A673 (cell line): ENCODE results near the gene XPO6. TPM values are rescaled to one million over a fixed set of nuclear protein-coding genes. Genes with fewer than 3 reads are reported as not detected.

Experiments used
- BruUV-seq: library from RNA; stranded (reverse); fragments of 400-500 nt; replicated peaks from 2 replicates; lab custom pipeline; 2021; lab: Mats Ljungman, UMichigan
- CTCF ChIA-PET: fragments of 300-600 bp; sonication (Branson Sonifier 250); formaldehyde crosslinking; loops from one replicate; lab custom pipeline; 2022; ENCODE audit warnings: antibody characterized with exemption; lab: Charles Lee
- POLR2A ChIA-PET: fragments of 300-600 bp; sonication (Branson Sonifier 250); formaldehyde crosslinking; loops from one replicate; lab custom pipeline; 2022; ENCODE audit warnings: antibody characterized with exemption; ENCODE audit not compliant: low non-redundant PET; lab: Charles Lee
- DNase-seq: peaks from one replicate; pipeline ENCODE4 v3.0.0-alpha.2; 2015; ENCODE audit warnings: low spot score
- H3K27ac ChIP-seq: fragments of 200-600 bp; sonication (generic); 2 replicates; pipeline ENCODE4 v1.5.1; 2016; ENCODE audit warnings: mixed run types, low read depth, mild to moderate bottlenecking, mixed read lengths, antibody characterized with exemption, low read length; ENCODE audit not compliant: poor library complexity, severe bottlenecking
- H3K27me3 ChIP-seq: fragments of 200-600 bp; sonication (generic); replicated peaks from 2 replicates; pipeline ENCODE4 v1.6.1; 2017; ENCODE audit warnings: mixed run types, low read depth, mild to moderate bottlenecking, mixed read lengths, antibody characterized with exemption, low read length; ENCODE audit not compliant: insufficient read depth, poor library complexity
- H3K36me3 ChIP-seq: fragments of 200-600 bp; sonication (generic); 2 replicates; pipeline ENCODE4 v1.6.1; 2016; ENCODE audit warnings: mixed run types, mild to moderate bottlenecking, mixed read lengths, antibody characterized with exemption, low read length; ENCODE audit not compliant: insufficient read depth, poor library complexity, severe bottlenecking
- H3K4me1 ChIP-seq: fragments of 200-600 bp; sonication (generic); 2 replicates; pipeline ENCODE4 v1.6.1; 2017; ENCODE audit warnings: mixed run types, mild to moderate bottlenecking, mixed read lengths, antibody characterized with exemption, low read length; ENCODE audit not compliant: insufficient read depth, poor library complexity, severe bottlenecking
- H3K4me3 ChIP-seq: fragments of 200-600 bp; sonication (generic); 2 replicates; pipeline ENCODE4 v1.5.1; 2016; ENCODE audit warnings: low read depth, mixed run types, mild to moderate bottlenecking, mixed read lengths, low read length; ENCODE audit not compliant: poor library complexity, severe bottlenecking
- H3K9me3 ChIP-seq: fragments of 200-600 bp; sonication (generic); 2 replicates; pipeline ENCODE4 v1.6.1; 2016; ENCODE audit warnings: mixed run types, low read depth, mild to moderate bottlenecking, mixed read lengths, antibody characterized with exemption, low read length; ENCODE audit not compliant: poor library complexity, severe bottlenecking
- EZH2 ChIP-seq: fragments of 200-600 bp; sonication (generic); IDR thresholded peaks from 2 replicates; pipeline ENCODE4 v1.6.1; 2017; ENCODE audit warnings: borderline replicate concordance, low read depth, mild to moderate bottlenecking, mixed read lengths, antibody characterized with exemption, low read length; ENCODE audit not compliant: poor library complexity, severe bottlenecking
- intact Hi-C: fragments of 100-400 bp; cut with micrococcal nuclease; formaldehyde crosslinking; loops from one replicate; pipeline ENCODE4 v1.10.0; 2022; ENCODE audit not compliant: unreplicated experiment
- total RNA-seq: library from RNA; stranded (reverse); gene quantifications from 2 replicates; pipeline ENCODE4 v1.2.3, GENCODE V29; 2021
- TF ChIP-seq, protein P1 (sequence below): fragments of 300-800, 200-600 bp; sonication (generic); conservative IDR thresholded peaks from 2 replicates; pipeline ENCODE4 v1.5.1; 2017; ENCODE audit warnings: low read depth, mild to moderate bottlenecking, antibody characterized with exemption, low read length, moderate library complexity, mixed read lengths

XPO6 gene
- total RNA-seq, 1 experiment from 2014 or later = 155 TPM

GRCh38 chr16:28131181-28131580, 80.6 kb downstream of the XPO6 start:
- H3K36me3 ChIP-seq = peaks cover 95% of the 10 kb centered on the region

GRCh38 chr16:28130099-28131088, 81.4 kb downstream of the XPO6 start:
- Histone ChIP-seq H3K4me1 (peaks cover 4% of the 10 kb centered on the region), H3K27me3 (no peaks in the 10 kb centered on the region), H3K4me3 (no peak overlapping the region), H3K36me3 (peaks cover 93% of the 10 kb centered on the region), H3K9me3 (no peaks in the 10 kb centered on the region), H3K27ac (peak overlapping the region; percentile 48)
- TF ChIP-seq, protein P1, sequence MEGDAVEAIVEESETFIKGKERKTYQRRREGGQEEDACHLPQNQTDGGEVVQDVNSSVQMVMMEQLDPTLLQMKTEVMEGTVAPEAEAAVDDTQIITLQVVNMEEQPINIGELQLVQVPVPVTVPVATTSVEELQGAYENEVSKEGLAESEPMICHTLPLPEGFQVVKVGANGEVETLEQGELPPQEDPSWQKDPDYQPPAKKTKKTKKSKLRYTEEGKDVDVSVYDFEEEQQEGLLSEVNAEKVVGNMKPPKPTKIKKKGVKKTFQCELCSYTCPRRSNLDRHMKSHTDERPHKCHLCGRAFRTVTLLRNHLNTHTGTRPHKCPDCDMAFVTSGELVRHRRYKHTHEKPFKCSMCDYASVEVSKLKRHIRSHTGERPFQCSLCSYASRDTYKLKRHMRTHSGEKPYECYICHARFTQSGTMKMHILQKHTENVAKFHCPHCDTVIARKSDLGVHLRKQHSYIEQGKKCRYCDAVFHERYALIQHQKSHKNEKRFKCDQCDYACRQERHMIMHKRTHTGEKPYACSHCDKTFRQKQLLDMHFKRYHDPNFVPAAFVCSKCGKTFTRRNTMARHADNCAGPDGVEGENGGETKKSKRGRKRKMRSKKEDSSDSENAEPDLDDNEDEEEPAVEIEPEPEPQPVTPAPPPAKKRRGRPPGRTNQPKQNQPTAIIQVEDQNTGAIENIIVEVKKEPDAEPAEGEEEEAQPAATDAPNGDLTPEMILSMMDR = no peak
- no peak for TF ChIP-seq EZH2
- ChIA-PET CTCF (no interaction called here), POLR2A (no interaction called here)
- no TSS peak for BruUV-seq
- no peak for DNase-seq
- intact Hi-C loops = no loop called here

More at GRCh38 chr16:28131181-28131580, 80.6 kb downstream of the XPO6 start:
- Histone ChIP-seq H3K27ac (no peak overlapping the region), H3K27me3 (no peaks in the 10 kb centered on the region), H3K9me3 (no peaks in the 10 kb centered on the region), H3K4me3 (no peak overlapping the region), H3K4me1 (peaks cover 4% of the 10 kb centered on the region)
- ChIA-PET POLR2A (interaction anchor here (0.6 kb wide), 1 partner anchor 66 kb away, joined by 3 read pairs; no protein-coding TSS in a partner anchor), CTCF (no interaction called here)
- no peak for DNase-seq
- intact Hi-C loops = no loop called here
- TF ChIP-seq, protein P1 = no peak
- no peak for TF ChIP-seq EZH2
- no TSS peak for BruUV-seq

DNA sequence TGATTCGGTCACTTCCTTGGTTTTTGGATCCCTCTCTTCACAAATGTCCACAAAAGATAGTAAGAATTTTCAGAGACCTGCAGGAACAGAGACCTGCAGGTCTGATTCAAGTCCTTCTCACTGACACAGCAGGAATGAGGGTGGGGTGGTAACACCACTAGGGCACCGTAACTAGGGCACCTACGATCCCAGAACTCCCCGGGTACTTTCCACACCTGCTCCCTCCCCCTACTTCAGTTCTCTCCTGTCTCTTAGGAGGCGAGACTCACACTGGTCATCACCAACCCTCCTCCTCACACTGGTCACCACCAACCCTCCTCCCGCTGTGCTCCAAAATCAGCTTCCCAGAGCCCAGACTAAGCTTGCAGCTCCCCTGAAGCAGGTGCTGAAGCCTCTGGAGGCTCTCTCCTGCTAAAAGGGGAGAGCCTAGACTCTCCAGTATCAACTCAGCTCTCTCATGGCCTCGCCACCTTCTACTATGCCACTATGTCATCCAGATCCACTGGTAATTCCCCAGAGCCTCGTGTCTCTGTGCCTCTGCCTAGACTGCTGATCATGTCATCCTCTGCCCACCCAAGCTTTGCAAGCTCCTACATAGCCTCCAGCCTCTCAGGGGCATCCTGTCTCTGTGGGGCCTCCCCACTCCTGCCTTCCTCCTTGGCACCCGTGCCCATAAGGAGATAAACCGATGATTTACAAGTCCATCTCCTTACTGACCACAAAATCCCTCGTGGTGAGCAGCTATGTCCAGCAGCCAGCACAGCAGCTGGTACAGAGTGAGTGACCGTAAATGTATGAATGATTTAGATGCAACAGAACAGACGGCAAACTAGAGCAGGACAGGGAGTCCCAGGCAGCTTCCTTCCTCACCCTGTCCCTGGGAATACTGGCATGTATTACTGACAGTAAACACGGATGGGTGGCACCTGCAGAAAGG, 84.8 kb downstream of the XPO6 start:
- intact Hi-C loops = no loop called here
- H3K27ac ChIP-seq = no peak overlapping the region
- POLR2A ChIA-PET = no interaction called here
- H3K4me1 ChIP-seq = peaks cover 4% of the 10 kb centered on the region
- no peak overlapping the region for H3K4me3 ChIP-seq
- H3K36me3 ChIP-seq = peaks cover 88% of the 10 kb centered on the region
- no peaks in the 10 kb centered on the region for H3K27me3 ChIP-seq
- CTCF ChIA-PET = no interaction called here
- no peak for TF ChIP-seq EZH2
- TF ChIP-seq, protein P1 = no peak
- no peaks in the 10 kb centered on the region for H3K9me3 ChIP-seq
- no peak for DNase-seq
- BruUV-seq = no TSS peak
